Stomach (tissue), 9 donors: Measurements from ENCODE around the gene DHRS4. TPM values are rescaled to one million over a fixed set of nuclear protein-coding genes. Genes with fewer than 3 reads are reported as not detected.
A peak's percentile ranks its signal among the peaks of the same experiment; 100 is the strongest.
"Not testable (repeated sequence)": the region's sequence is repeated elsewhere in the genome, so short reads cannot be mapped to it uniquely, and the experiment has no call there.

Experiments
- DNase-seq, 2 donors: peaks; one replicate each; pipeline versions ENCODE4 v3.0.0 to v3.0.0-alpha.2; 2013 to 2019
- H3K27ac ChIP-seq, 5 donors: fragments of 200-600 bp in 4 of 5; sonication (generic) in 4 of 5; one replicate each; pipeline ENCODE4 v1.5.1; 2013 to 2019; ENCODE audit warnings: mild to moderate bottlenecking in 1 of 5, moderate library complexity in 1 of 5
- H3K27me3 ChIP-seq, 3 donors: fragments of 200-600 bp; sonication (generic); one replicate each; pipeline ENCODE4 v1.5.1; 2017 to 2019; ENCODE audit warnings: mixed run types in 1 of 3
- H3K36me3 ChIP-seq, 4 donors: fragments of 200-600 bp; sonication (generic); 1 replicate in 3 of 4; 2 replicates in 1 of 4; pipeline ENCODE4 v1.5.1; 2016 to 2019
- H3K4me1 ChIP-seq, 4 donors: fragments of 200-600 bp; sonication (generic); one replicate each; pipeline ENCODE4 v1.5.1; 2016 to 2019
- H3K4me3 ChIP-seq, 4 donors: fragments of 200-600 bp; sonication (generic) in 3 of 4; one replicate each; pipeline ENCODE4 v1.5.1; 2016 to 2019; ENCODE audit warnings: mild to moderate bottlenecking in 1 of 4
- H3K9me3 ChIP-seq, 4 donors: fragments of 200-600 bp; sonication (generic); one replicate each; pipeline ENCODE4 v1.5.1; 2016 to 2019
- CTCF ChIP-seq, 7 experiments: fragments of 450-650 bp in 4 of 7; fragments of 200-600 bp in 3 of 7; sonication (generic) in 3 of 7; IDR thresholded peaks; one replicate each; pipeline ENCODE4 v1.5.1; 2016 to 2019; ENCODE audit warnings: antibody characterized with exemption in 7 of 7, control low read depth in 2 of 7, mild to moderate bottlenecking in 1 of 7
- EP300 ChIP-seq: sonication (generic); formaldehyde crosslinking; IDR thresholded peaks from one replicate; pipeline ENCODE4 v1.6.1; 2017; ENCODE audit warnings: antibody characterized with exemption
- POLR2A ChIP-seq, 4 donors: fragments of 450-650 bp; IDR thresholded peaks; one replicate each; pipeline ENCODE4 v1.6.1; 2016; ENCODE audit warnings: antibody characterized with exemption in 4 of 4, control low read depth in 2 of 4, mild to moderate bottlenecking in 1 of 4, moderate library complexity in 1 of 4
- POLR2AphosphoS5 ChIP-seq, 3 donors: sonication (generic); formaldehyde crosslinking; IDR thresholded peaks; one replicate each; pipeline ENCODE4 v1.6.1; 2016; ENCODE audit warnings: antibody characterized with exemption in 3 of 3
- WGBS, 5 donors: extraction: QIAGEN DNeasy Blood & Tissue Kit in 3 of 5; methylation state at CpG; one replicate each; pipeline versions ENCODE4 v1.1.5 to v1.1.7; 2013 to 2018; 5-methylcytosine and 5-hydroxymethylcytosine counted together
- intact Hi-C: fragments of 100-400 bp; cut with DNase I; formaldehyde crosslinking; loops from one replicate; pipeline ENCODE4 v1.15.1; 2023; ENCODE audit warnings: low total_unique reads
- polyA plus RNA-seq, 3 donors: library from polyadenylated mRNA; stranded (reverse); fragments of 200-250 nt; gene quantifications; one replicate each; pipeline ENCODE4 v1.2.3, GENCODE V29; 2013
- total RNA-seq, 5 donors: library from RNA; depleted of rRNA; stranded (reverse); fragments of >200 nt; gene quantifications; one replicate each; pipeline versions ENCODE4 v1.1.0 to v1.2.3, GENCODE V29; 2014 to 2016
- donor health status: healthy with polysubstance abuse.
- donor health status: Bipolar disorder and iron deficiency.
- donor health status: healthy.

DHRS4 gene
- total and polyA plus RNA-seq, 8 donors: 29.0 to 114 (median 42.3) TPM

GRCh38 chr14:23996825-23997224 lies 43.3 kb downstream of the DHRS4 start:
- 90 to 97% (median 94%) methylated on average over 1 of the region's 2 CpGs; no CpG with 5 or more reads in 2 of the 5 donors for WGBS, 5 donors
- H3K4me1 ChIP-seq, intact Hi-C loops, H3K36me3 ChIP-seq, H3K27ac ChIP-seq, H3K4me3 ChIP-seq, H3K27me3 ChIP-seq, H3K9me3 ChIP-seq, DNase-seq: not testable (repeated sequence)

DNA sequence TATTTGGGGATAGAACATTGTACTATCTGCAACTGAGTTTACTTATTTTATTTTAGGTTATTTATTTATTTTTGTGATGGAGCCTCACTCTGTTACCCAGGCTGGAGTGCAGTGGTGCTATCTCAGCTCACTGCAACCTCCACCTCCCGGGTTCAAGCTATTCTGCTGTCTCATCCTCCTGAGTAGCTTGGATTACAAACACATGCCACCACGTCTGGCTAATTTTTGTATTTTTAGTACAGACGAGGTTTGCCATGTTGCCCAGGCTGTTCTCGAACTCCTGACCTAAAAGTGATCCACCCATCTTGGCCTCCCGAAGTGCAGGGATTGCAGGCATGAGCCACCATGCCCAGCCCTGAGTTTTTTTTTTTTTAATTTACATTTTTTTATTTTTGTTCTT lies 46.1 kb downstream of the DHRS4 start:
- H3K9me3 ChIP-seq, H3K4me1 ChIP-seq, H3K27ac ChIP-seq, H3K27me3 ChIP-seq, DNase-seq, H3K36me3 ChIP-seq, H3K4me3 ChIP-seq, intact Hi-C loops: not testable (repeated sequence)
- WGBS, 5 donors: 85 to 100% (median 92%) methylated on average over 1 to 3 of the region's 5 CpGs

DNA sequence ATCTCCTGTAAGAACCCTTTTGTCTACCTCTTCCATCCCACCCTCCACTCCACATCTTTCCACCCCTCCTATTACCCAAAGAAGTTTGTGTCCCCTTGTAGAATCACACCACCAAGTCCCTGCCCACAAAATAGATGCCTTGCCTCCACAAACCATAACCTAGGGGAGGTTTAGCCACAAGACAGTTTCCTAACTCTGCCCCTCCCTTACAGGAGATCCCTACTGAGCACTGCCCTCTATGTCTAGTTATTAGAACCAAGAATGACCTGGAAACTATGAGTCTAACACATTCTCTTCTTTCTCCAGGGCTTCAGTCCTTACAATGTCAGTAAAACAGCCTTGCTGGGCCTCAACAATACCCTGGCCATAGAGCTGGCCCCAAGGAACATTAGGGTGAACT lies 47.5 kb downstream of the DHRS4 start:
- DNase-seq, H3K27me3 ChIP-seq, H3K4me1 ChIP-seq, H3K4me3 ChIP-seq, H3K27ac ChIP-seq, intact Hi-C loops, H3K36me3 ChIP-seq, H3K9me3 ChIP-seq: not testable (repeated sequence)

DNA sequence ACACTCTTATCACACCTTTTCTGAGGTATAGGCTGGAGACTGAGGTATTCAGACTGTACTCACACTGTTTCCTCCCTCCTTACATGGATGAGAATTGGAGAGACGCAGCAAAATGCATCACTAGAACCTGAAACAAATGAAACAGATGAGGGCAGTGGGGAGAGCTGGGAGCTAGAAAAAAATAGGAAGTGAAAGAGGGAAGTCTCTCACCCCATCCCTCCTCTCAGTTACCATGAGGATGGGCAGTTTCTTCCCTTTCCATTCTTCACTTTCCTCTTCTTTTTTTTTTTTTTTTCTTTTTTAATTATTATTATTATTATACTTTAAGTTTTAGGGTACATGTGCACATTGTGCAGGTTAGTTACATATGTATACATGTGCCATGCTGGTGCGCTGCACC lies 48.1 kb downstream of the DHRS4 start:
- H3K9me3 ChIP-seq, H3K36me3 ChIP-seq, H3K4me3 ChIP-seq, H3K27ac ChIP-seq, H3K4me1 ChIP-seq, H3K27me3 ChIP-seq, DNase-seq, intact Hi-C loops: not testable (repeated sequence)
- WGBS, 5 donors: 88% methylated on average over 1 of the region's 2 CpGs; no CpG with 5 or more reads in 4 of the 5 donors

DNA sequence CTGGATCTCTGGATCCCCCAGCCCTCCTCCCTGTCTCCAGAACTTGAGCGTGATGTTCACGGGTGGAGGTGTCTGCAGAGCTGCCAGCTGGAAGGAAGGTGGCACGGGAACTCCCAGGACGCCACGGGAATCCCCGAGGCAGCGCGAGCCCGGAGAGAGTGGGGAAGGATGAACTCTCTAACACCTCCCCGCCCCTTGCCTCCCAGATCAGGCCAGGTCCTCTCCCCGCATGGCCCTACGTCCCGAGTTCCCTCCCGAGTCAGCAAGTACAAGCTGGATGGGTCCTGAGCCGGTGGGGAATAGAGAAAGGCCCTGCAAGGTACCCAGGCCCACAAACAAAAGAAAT lies 52.9 kb downstream of the DHRS4 start:
- Histone ChIP-seq H3K4me3 (peak overlapping the region; percentile 37 to 49 (median 42)), H3K27ac (peak overlapping the region in 4 of 5 donors; percentile 18 to 73 (median 49))
- WGBS, 5 donors: 0 to 2% (median 0%) methylated on average over 1 to 6 of the region's 15 CpGs; no CpG with 5 or more reads in 1 of the 5 donors

GRCh38 chr14:24006817-24007652 lies 53.5 kb downstream of the DHRS4 start:
- H3K36me3 ChIP-seq, H3K27me3 ChIP-seq, intact Hi-C loops, H3K9me3 ChIP-seq, H3K4me1 ChIP-seq: not testable (repeated sequence)
- peak overlapping the region in 4 of 5 donors; percentile 18 to 73 (median 49) for H3K27ac ChIP-seq
- peak in 1 of 2 donors; percentile 83 for DNase-seq
- peak overlapping the region; percentile 37 to 49 (median 42) for H3K4me3 ChIP-seq
- 0 to 6% (median 3%) methylated on average over 14 to 61 of the region's 62 CpGs for WGBS, 5 donors

More for the DNA sequence above, 52.9 kb downstream of the DHRS4 start:
- H3K9me3 ChIP-seq, DNase-seq, H3K4me1 ChIP-seq, intact Hi-C loops, H3K27me3 ChIP-seq, H3K36me3 ChIP-seq: not testable (repeated sequence)

- H3K4me1 ChIP-seq: peaks cover 0 to 31% (median 19%) of the 10 kb centered on the region in 4 donors
Measured at GRCh38 chr14:24011051-24011450, 57.5 kb downstream of the DHRS4 start.

GRCh38 chr14:24012726-24013273 lies 59.2 kb downstream of the DHRS4 start:
- intact Hi-C loops, H3K9me3 ChIP-seq, H3K36me3 ChIP-seq, H3K27ac ChIP-seq, H3K4me3 ChIP-seq, DNase-seq, H3K27me3 ChIP-seq: not testable (repeated sequence)
- peaks cover 0 to 31% (median 19%) of the 10 kb centered on the region in 4 donors for H3K4me1 ChIP-seq
- WGBS, 5 donors: 30 to 50% (median 32%) methylated on average over 4 of the region's 4 CpGs

More at GRCh38 chr14:24011051-24011450, 57.5 kb downstream of the DHRS4 start:
- TF ChIP-seq CTCF (IDR thresholded peaks at IDR 0.05): no peak
- TF ChIP-seq EP300: no peak
- TF ChIP-seq POLR2A (IDR thresholded peaks at IDR 0.05): no peak
- no peak for TF ChIP-seq POLR2AphosphoS5 (IDR thresholded peaks at IDR 0.05)
- H3K27me3 ChIP-seq: no peaks in the 10 kb centered on the region
- intact Hi-C loops: no loop called here
- H3K4me3 ChIP-seq: no peak overlapping the region
- WGBS, 5 donors: 69 to 80% (median 79%) methylated on average over 2 of the region's 2 CpGs
- no peaks in the 10 kb centered on the region for H3K9me3 ChIP-seq
- DNase-seq: no peak
- H3K27ac ChIP-seq: no peak overlapping the region
- no peaks in the 10 kb centered on the region for H3K36me3 ChIP-seq
